HG02840 (cell line): Measurements from ENCODE around the gene SCYGR6.
"Not testable (repeated sequence)": the region's sequence is repeated elsewhere in the genome, so short reads cannot be mapped to it uniquely, and the experiment has no call there.

Source experiments
- ATAC-seq: cut with Tn5 transposase; IDR thresholded peaks from one replicate; pipeline ENCODE4 v1.9.1; 2021; ENCODE audit warnings: mild to moderate bottlenecking, moderate library complexity, moderate number of reproducible peaks; ENCODE audit not compliant: unreplicated experiment, low FRiP score

SCYGR6 gene, protein sequence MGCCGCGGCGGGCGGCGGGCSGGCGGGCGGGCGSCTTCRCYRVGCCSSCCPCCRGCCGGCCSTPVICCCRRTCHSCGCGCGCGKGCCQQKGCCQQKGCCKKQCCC

DNA sequence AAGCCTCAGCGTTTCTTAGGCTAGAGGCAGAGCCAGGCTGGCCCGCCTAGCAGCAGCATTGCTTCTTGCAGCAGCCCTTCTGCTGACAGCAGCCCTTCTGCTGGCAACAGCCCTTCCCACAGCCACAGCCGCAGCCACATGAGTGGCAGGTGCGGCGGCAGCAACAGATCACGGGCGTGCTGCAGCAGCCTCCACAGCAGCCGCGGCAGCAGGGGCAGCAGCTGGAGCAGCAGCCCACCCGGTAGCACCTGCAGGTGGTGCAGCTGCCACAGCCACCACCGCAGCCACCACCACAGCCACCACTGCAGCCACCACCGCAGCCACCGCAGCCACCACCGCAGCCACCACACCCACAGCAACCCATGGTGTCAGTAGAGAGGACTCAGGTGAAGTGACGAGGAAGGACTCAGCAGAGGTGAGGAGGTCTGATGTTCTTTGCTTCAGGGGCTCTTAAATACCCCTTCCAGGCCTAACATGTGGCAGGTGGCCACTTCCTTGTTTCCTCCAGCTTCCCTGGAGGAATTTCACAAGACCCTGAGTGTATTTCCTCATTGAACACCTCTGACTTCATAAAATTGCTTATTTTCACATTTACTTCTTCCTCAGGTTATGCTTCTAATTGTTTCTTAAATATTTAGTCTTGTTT is at the start of gene SCYGR6:
Gene SCYGR6 (minus strand): TSS at position 364 of the 646 bp plus-strand sequence. CDS start 0 bp downstream, at position 364.
- no peak for ATAC-seq

DNA sequence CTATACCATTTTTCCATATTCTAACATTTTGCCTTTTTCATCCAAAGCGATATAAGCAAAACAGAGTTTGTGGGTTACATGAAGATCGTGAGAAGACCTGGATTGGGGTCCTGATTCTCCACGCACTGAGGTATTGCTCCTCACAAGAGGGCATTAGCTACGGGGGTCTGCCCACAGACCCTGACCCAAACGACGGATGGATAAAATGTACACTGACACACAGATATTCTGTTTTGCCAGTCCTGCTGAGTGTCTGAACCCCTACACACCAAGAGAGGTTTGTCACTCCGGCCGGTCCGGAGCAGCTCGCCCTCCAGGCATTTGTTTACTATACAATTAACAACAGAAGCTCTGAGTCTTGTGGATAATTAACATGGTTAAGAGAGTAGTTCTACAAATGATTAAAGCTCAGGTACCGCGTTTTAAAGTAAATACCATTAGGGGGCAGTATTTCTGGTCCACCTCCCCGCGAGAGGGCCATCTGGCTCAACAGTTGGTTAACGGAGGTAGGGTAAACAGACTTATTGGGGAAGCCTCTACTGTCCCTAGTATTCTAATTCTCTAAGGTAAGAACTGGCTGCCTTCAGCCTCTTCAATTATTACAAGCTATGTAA is 49.6 kb upstream of the SCYGR6 start:
- no peak for ATAC-seq

DNA sequence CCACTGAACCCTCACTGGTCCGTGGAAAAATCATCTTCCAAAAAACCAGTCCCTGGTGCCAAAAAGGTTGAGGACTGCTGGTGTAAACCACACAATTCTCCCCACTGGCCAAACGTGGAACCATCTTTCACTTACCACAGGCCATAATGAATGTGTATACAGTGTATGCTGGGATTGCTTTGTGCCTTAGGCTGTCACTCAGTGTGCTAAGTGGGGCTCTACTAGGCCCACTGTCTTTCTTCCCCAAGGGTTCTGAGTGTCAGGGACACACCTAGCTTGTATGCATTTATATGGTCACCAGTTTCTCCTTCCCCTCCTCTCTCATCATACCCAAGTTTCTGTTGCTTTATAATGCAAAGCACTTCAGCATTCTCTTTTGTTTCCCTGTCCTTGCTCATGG is 48.4 kb upstream of the SCYGR6 start:
- no peak for ATAC-seq

DNA sequence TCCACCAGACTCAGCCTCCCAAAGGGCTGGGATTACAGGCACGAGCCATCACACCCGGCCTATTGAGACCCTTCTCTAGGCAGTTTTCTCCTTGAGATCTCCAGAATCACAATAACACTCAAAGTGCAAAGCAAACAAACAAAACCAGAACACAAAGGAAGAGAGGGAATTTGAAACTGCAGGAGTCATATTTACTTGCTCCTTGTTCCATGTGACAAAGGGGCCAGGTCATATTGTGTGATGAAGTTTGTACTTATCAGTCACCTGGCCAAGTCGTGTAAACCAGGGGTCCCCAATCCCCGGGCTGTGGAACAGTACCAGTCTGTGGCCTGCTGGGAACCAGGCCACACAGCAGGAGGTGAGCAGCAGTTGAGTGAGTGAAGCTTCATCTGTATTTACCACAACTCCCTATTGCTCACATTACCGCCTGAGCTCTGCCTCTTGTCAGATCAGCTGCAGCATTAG is 47.7 kb upstream of the SCYGR6 start:
- no peak for ATAC-seq

DNA sequence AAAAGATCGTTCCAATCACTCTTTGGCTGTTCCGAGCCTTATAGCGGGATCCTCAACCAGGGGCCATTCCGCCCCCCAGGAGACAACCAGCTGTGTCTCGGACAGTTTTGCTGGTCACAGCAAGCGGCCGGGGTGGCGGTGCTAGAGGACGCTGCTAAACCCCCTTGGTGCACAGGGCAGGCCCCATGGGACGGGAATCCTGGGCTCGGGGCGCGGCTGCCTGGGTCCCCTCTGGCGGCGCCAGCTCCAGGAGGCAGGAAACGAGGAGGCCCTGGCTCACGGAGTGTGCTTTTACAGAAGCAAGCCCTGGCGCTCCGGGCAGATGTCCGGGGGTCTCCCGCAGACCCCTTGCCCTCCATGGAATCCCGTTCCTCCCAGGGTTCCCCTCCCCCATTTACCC is 43.3 kb upstream of the SCYGR6 start:
- no peak for ATAC-seq

DNA sequence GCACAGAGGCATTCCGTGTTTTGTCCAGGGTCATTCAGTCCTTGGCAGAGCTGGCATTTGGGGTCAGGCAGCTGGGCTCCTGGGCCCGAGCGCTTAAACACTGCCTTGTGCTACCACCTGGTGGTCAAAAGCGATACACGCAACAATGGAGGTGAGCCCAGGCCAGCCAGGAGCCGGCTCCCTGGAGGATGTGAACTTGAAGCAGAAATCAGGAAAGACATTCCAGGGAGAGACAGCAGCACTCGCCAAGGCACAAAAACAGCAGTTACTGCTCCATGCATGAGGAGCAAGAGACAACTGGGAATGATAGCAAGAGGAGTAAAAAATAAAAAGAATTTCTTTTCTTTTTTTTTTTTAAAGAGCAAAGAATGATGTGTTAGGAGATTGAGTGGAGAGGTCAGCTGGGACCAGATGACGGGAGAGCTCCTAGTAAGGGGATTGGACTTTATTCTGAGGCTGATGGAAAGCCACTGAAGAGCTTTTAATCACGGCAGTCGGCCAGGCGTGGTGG is 41.9 kb upstream of the SCYGR6 start:
- ATAC-seq = no peak

DNA sequence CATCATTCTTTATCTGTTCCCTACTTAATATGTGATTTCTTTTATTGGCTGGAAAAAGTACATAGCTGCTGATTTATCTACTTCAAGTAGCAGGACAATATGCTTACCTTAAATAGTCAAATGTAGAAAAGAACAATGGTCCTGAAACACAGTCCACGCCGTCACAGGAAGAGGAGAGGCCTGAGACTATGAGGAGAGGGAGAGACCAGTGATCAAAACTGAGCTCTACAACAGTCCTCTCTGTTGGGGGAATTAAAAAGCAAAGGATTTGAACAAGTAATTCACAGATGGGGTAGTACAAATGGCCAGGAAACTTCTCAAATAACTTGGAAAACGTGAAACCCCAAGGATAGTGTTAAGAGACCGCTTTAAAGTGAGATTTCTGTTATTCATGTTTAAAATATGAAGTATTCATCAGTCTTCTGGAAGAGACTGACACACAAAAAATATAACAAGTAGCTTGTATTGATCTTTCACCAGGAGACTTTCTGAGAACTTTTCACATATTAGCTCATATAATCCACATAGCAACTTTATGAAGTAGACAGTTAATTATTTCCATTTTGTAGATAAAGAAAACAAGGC is 41.3 kb upstream of the SCYGR6 start:
- ATAC-seq = no peak

DNA sequence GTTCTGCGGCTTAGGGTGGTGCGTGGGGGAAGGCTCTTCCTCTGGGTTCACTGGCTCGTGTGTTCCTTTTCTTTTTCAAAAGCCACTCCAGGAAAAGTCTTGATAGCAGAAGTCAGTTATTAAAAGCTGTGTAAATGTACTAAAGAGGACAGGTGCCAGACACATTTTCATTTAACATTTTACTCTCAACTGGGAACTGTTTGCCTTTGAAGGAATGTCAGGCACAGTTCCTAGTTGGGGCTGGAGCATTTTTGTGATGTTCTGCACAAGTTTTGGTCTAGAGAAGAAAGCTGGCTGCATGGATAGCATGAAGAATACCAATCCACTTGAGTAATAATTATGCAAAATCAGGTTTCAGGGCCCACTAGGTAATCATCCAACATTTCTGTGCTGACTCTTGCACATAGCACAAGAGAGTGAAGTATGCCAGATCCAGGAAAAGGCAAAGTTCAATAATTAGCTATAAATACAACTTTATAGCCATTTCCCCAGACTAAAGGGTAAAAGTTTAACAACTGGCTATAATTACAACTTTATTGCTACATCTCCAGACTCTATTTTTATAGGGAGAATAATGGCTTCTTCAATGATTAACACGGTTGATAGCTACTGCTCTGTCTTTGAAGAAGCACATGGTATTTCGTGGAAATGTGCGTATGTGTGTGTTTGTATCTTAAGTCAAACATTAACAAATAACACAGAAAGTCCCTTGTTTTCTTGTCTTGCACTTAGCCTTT is 37.4 kb upstream of the SCYGR6 start:
- no peak for ATAC-seq

DNA sequence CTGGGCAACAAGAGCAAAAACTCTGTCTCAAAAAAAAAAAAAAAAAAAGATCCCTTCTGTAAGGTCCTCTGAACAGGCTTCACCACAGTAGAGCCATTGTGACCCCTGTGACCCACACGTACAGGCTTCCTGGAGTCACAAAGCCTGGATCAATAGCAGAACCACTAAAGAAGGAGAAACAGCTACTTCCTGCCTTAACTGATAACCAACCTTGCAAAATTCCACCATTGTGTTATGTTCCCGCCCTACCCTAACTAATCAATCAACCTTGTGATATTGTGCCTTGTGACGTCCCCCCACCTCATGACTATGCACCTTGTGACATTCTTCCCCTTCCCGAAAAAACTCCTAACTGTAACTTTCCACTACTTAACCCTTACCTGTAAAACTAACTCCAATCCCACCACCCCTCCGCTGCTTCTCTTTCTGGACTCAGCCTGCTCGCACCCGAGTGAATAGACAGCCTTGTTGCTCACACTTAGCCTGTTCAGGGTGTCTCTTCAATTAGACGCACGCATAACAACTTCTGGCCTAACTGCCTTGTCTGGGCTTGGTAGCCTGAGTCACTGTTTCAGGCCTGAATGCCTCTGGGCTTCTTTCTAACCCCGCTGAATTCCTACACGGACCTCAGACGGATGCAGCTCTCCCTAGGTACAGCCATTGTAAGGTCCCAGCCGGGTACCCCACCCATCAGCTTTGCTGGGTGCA is 35.0 kb upstream of the SCYGR6 start:
- no peak for ATAC-seq

DNA sequence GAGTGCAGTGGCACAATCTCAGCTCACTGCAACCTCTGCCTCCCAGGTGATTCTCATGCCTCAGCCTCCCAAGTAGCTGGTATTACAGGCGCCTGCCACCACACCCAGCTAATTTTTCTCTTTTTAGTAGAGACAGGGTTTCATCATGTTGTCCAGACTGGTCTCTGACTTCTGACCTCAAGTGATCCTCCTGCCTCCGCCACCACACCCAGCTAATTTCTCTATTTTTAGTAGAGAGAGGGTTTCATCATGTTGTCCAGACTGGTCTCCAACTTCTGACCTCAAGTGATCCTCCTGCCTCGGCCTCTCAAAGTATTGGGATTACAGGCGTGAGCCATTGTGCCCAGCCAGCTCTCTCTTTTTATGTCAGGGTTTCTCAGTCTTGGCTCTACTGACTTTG is 31.7 kb upstream of the SCYGR6 start:
- ATAC-seq = not testable (repeated sequence)

DNA sequence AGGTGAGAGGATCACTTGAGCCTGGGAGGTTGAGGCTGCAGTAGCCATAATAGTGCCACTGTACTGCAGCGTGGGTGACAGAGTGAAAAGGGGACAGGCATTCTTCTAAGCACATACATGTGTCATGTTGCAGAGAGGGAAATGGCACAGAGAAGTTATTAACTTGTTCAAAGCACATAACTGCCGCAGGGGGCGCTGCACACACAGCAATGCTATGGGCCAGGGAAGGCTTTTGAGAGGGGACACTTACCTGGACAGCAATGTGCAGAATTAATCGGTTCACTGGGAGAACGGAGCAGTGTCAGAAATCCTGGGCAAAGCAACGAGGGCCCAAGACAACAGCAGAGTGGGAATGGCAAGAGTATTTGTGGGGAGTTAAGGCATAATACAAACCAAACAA is 23.5 kb upstream of the SCYGR6 start:
- no peak for ATAC-seq

DNA sequence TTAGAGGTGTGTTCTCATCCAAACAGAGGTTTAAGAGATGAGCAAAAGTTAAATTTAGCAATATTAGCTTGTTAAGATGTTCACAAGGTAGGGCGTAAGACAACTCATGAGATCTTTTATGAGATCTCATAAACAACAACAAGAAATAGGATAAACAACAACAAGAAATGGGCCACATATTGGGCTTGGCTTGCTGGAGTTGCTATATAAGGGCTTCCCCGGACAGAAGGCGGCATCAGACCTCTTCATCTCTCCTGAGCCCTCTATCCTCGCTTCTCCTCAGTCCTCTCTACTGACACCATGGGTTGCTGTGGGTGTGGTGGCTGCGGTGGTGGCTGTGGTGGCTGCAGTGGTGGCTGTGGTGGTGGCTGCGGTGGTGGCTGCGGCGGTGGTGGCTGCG is 21.0 kb upstream of the SCYGR6 start, which contains the start of gene SCYGR8:
Gene SCYGR8 (plus strand): TSS at position 301 of the 400 bp plus-strand sequence. CDS start 0 bp downstream, at position 301.
- ATAC-seq = no peak

DNA sequence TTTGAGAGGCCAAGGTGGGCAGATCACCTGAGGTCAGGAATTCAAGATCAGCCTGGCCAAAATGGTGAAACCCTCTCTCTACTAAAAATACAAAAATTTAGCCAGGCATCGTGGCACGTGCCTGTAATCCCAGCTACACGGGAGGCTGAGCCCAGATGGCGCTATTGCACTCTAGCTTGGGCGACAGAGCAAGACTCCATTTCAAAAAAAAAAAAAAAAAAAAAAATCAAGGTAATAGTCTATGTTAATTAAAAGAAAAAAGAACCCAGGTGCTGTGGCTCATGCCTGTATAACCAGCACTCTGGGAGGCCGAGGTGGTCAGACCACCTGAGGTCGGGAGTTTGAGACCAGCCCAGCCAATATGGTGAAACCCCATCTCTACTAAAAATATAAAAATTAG is 16.1 kb upstream of the SCYGR6 start:
- ATAC-seq = not testable (repeated sequence)

DNA sequence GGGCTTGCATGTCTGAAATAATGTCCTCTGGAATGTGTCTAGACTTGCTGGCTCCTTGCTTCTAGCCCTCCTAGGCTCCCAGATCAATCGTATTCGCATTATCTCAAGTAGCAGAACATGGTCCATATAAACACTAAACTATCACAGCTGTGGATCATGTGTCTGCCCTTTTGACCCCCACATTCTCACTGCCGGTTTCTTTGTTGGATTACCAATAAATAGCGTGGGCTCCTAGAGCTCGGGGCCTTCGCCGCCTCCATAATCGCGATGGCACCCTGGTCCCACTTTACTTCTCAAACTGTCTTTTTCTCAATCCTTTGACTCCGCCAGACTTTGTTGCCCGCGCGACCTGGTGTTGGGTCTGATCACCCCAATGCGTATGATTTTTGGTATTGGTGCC is 14.8 kb upstream of the SCYGR6 start:
- ATAC-seq = no peak

DNA sequence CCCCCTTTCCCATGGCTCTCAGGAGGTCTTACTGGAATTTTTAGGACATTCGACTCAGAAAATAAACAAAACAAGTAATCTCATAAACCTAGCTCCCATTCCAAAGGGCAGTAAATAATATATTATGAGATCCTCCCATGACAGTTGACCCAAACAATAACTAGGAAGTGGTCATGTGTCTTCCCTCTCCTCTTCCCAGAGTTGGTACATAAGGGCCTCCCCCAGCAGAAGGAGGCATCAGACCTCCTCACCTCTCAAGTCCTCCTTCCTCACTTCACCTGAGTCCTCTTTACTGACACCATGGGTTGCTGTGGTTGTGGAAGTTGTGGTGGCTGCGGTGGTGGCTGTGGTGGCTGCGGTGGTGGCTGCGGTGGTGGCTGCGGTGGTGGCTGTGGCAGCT is 3.5 kb upstream of the SCYGR6 start, which contains the start of gene SCYGR7:
Gene SCYGR7 (plus strand): TSS at position 301 of the 400 bp plus-strand sequence. CDS start 0 bp downstream, at position 301.
- ATAC-seq = no peak

DNA sequence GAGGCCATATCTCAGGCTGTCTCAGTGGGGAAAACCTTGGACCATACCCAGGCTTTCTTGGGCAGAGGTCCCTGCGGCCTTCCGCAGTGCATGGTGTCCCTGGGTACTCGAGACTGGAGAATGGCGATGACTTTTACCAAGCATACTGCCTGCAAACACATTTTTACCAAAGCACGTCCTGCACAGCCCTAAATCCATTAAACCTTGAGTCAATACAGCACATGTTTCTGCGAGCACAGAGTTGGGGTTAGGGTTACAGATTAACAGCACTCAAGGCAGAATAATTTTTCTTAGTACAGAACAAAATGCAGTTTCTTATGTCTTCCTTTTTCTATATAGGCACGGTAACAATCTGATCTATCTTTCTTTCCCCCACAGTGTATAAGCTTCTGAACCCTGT is 1.7 kb downstream of the SCYGR6 start:
- ATAC-seq = not testable (repeated sequence)

DNA sequence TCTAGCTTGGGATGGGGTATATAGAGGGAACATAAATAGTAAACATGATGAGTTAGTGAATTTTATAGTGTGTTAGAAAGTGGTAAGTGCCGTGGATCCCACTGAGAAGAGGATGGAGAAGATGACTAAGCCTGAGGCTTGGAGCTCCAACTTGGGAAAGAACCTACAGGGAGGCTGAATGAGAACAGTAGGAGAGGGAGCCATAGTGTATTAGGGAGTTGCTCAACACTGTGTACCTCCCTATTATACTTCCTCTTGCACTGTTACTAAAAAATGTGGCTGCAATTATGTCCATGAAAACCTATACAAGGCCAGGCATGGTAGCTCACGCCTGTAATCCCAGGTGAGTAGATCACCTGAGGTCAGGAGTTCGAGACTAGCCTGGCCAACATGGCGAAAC is 3.9 kb downstream of the SCYGR6 start:
- ATAC-seq = no peak

DNA sequence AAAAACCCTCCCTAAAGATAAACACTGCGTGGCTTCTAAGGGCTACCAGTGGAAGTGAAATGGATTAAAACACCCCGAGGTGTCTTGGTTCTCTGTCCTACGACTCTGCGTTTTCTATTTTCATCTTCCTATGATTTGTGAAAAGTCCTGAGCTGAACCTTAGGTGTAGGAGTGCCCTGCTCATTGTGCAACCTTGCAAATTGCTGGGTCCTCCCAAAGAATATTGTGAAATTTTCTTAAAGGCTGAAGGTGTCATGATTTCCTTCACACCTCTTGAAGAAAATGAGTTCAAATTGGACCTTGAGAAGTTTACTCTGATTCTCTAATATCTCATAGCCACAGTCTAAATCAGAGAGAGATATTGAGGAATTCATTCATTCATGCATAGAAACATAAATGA is 4.9 kb downstream of the SCYGR6 start:
- no peak for ATAC-seq

DNA sequence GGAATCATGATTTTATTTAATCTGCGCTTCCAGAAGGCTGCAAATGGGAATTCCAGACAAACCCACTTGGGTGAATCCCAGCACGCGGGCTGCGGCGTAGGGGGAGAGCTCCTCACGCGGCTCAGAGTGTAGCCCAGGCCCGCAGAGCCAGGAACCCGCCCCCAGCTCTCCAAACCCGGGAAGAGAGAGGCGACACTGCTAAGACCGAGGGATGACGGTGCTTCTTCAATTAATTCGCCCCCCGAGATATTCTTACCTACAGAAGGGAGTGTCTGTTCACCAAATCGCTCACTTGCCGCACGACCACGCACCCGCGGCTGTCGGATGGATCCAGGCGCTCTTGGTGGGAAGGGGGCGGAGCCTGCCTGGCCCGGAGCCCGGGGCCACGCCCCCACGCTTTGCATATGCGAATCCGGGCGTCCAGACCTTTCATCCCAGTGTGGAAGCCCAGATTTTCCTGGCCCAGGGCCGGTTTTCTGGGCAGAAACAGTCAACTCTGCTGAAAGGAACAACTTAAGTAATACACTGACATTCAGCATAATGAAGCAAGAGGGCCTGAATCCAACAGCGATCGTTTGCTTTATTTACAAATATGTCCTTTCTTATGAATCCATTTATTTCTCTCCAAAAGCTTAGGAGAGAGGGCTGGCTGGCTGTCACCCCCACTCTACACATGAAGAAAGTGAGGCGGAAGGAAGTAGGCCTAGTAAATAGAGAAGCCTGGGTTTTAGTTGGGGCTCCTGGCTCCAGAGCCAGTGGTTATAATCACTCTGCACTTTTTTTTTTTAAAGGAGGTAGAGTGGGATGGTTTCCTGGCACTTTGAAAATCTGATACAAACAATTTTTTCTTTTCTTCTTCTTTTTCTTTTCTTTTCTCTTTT is 6.6 kb downstream of the SCYGR6 start, which contains the start of gene SLC19A3:
Gene SLC19A3 (minus strand): TSS at position 342 of the 881 bp plus-strand sequence. CDS start 15,710 bp downstream, outside the sequence.
- ATAC-seq = no peak
